GM21619 (cell line): ENCODE data around the gene LRRC55.

ENCODE experiments used
- ATAC-seq: cut with Tn5 transposase; IDR thresholded peaks from one replicate; pipeline ENCODE4 v1.9.1; 2021; ENCODE audit not compliant: unreplicated experiment

The LRRC55 gene, protein sequence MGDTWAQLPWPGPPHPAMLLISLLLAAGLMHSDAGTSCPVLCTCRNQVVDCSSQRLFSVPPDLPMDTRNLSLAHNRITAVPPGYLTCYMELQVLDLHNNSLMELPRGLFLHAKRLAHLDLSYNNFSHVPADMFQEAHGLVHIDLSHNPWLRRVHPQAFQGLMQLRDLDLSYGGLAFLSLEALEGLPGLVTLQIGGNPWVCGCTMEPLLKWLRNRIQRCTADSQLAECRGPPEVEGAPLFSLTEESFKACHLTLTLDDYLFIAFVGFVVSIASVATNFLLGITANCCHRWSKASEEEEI

DNA sequence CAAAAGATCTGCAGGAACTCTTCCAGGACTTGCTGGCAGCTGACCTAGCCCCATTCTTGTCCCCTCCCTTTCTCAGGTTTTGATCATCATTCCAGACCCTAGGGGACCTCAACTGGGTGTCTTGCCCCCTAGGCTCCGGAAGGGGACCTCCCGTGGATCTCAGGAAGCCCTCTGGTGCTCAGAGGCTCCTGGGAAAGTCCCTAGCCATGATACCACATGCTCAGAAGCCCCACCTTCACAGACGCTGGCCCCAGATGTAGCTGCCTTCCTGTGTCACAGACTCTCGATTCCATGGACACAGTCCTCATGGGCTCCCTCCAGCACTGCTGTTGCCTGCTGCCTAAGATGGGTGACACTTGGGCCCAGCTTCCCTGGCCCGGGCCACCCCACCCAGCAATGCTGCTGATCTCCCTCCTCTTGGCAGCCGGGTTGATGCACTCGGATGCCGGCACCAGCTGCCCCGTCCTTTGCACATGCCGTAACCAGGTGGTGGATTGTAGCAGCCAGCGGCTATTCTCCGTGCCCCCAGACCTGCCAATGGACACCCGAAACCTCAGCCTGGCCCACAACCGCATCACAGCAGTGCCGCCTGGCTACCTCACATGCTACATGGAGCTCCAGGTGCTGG is at the start of gene LRRC55:
Gene LRRC55 (plus strand): TSS at position 276 of the 628 bp plus-strand sequence. CDS start 70 bp downstream, at position 346.
- no peak for ATAC-seq

DNA sequence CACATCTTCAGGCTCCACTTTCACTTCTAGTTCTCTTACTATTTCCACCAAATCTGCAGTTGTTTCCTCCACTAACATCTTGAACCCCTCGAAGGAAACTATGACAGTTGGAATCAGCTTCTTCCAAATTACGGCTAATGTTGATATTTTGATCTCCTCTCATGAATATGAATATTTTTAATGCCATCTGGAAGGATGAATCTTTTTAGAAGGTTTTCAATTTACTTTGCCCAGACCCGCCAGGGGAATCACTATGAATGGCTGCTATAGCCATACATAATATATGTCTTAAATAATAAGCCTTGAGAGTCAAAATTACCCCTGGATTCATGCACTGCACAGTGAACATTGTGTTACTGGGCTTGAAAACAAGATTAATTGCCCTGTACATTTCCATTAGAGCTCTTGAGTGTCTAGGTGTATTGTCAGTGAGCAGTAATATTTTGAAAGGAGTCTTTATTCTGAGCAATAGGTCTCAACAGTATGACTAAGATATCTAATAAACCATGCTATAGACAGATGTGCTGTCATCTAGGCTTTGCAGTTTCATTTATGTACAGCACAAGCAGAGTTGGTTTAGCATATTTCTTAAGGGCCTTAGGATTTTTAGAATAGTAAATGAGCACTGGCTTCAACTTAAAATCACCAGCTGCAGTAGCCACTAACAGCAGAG is 48.3 kb upstream of the LRRC55 start:
- no peak for ATAC-seq

DNA sequence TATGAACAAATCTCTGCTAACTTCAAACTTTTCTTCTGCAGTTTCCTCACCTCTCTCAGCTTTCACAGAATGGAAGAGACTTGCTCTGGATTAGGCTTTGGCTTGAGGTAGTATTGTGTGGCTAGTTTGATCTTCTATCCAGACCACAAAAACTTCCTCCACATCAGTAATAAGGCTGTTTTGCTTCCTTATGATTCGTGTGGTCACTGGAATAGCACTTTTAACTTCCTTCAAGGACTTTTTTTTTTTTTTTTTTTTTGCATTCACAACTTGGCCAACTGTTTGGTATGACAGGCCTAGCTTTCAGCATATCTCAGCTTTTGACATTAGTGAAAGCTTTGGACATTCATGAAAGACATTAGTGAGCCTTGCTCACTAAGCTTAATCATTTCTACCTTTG is 47.5 kb upstream of the LRRC55 start:
- ATAC-seq, result no peak

DNA sequence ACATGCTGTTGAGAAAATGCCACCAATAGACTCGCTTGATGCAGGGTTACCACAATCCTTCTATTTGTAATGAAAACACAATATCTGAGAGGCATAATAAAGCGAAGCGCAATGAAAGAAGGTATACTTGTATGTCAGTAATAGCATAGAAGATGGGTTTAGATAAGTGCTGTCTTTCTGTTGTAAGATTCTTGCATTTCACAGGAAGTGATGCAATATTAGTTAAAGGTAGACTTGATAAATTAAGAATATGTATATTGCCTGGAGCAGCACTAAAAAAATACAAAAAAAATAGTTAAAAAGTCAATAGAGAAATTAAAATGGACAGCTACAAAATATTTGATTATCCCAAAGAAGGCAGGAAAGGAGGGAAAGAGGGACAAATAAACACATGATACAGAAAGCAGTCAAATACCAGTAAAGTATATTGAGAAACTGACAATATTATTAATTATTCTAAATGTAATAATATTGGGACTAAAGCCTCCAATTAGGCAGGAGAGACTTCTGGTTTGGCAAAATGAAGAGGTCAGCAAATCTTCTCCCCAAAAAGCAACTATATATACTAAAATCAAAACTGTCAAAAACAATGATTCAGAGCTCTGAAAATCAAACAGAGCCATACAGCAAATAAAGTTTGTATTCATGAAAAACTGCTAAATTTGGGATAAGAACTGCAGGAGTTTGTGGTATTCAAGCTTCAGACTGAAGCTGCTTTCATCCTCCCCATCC is 46.6 kb upstream of the LRRC55 start:
- no peak for ATAC-seq

DNA sequence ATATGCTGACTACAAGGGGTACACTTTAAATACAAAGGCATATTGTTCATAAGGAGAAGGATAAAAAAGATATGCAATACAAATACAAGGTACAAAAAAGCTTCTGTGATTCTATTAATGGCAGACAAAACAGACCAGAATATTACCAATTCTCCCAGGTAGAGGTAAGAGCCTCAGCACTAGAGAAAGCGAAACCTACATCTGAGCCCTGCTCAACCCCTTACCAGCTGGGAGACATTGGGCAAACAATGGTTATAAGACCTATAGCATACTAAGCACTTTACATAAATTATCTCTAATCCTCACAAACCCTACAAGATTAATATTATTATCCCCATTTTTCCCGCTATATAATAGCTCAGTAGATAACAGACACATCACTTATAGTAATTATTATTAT is 41.2 kb upstream of the LRRC55 start:
- ATAC-seq, result no peak

DNA sequence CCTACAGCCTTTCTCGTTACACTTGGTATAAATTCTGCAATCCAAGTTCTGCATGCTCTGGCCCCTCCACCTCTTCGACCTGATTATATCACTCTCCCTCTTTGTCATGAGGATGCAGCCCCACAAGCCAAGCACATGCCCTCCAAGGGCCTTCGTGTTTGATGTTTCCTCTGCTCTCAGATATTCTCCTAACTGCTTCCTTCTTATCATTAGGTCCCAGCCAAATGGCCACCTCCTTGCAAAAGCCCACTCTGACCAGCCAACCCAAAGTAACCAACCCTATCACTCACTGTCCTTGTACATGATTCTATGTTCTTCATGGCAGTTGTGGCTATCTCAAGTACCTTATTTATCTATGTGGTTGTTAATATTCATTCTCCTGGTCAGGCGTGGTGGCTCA is 38.3 kb upstream of the LRRC55 start:
- ATAC-seq, result no peak

DNA sequence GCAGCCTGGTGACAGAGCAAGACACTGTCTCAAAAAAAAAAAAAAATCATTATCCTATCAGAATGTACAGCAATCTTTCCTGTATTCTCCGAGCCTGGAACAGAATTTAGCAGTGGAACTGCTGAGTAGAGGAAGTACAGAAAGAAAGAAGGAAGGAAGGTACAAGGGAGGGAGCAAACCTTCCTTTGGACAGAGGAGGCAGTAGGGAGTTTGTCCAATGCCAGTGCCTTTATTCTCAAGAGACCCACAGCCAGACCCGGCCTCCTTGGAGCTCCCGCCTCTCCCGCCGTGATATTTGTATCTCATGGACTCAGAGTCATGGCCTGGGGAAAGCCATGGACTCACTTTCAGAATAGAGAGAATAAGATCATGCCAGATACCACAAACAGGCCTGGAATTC is 37.7 kb upstream of the LRRC55 start:
- ATAC-seq, result no peak

DNA sequence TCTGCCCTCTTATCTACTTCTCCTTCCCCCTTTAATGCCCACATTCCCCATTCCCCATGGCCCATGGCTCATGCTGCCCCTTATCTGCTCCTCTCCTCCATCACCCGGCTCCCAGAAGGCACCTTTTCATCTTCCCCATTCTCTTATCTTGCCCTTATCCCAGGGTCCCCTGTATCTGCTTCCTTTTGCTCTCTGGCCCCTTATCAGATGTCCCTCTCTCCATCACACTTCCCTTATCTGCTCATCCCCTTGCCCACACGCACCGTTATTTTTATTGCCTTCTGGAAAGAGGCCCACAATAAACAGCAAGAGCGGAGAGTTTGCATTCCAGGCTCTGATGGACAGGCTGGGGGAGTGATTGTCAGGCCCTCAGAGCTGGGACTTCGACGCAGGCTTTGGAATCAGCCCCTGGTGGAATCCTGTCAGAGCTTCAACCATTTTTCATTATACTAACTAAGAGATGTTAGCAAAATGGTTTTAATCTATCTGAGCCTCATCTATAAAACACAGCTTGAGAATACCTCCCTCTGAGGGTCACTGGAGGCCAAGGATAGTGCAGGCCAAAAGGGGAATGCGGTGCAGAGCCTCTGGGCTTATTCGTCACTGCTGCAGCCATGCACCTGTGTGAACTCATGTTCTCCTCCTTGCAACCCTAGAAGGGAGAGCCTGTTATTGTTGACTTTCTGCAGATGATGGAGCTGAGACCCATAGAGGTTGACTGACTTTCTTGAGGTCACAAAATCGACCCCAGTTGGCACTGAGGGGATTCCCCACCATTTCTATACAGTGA is 37.0 kb upstream of the LRRC55 start:
- ATAC-seq, result no peak

DNA sequence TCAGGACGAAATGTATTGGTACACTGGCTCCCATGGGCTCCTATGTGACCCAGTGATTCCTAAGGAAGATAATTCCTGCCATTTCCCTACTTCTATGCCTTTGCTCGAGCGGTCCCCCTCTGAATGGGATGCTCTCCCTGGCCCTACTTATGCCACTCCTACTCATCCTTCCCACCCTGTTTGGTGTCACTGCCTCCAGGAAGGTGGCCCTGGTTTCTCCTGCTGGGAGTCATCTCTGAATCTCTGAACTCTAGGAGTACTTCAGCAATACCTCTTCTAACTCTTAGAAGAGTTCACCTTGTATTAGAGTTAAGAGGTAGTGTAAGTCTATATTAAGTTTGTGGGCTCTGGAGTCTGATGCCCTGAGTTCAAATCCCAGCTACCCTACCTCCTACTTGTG is 35.5 kb upstream of the LRRC55 start:
- ATAC-seq, result no peak

DNA sequence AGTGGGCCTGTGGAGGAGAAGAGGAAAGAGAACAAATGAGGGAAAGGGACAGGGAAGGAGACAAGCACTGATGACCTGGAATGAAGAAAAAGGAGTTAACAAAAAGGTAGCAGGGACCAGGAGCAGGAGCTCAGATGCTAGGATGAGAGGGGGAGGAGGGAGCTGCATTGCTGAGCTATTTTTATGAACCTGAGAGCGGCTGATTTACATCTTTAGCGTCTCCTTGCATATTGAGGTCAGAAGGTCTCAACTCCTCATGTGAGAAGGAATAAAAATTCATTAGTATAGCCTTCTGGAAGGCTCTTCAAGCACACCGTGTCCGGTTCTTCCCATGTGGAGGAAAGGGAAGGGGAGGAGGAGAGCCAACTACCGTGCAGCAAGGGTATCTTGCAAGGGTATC is 33.1 kb upstream of the LRRC55 start:
- no peak for ATAC-seq

DNA sequence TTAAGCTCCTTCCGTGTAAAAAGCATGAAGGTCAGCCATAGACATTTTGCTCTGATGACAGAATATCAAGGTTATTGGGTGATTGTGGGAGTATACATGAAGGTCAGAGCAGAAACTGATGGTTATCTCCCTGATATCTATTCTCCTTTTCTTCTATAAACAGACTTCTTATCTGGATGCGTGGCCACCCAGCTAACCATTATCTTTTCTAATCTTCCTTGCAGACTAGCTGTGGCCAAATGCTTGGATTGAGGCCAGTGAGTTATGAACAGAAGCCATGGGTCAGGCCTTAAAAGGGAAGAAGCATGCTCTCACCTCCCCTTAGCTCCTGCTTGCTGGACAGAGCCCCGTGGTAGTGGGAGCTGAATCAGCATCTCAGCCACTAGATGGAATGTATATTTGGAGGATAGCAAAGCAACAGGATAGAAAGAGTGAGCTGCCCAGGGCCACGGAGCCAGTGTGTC is 31.3 kb upstream of the LRRC55 start:
- ATAC-seq, result no peak

DNA sequence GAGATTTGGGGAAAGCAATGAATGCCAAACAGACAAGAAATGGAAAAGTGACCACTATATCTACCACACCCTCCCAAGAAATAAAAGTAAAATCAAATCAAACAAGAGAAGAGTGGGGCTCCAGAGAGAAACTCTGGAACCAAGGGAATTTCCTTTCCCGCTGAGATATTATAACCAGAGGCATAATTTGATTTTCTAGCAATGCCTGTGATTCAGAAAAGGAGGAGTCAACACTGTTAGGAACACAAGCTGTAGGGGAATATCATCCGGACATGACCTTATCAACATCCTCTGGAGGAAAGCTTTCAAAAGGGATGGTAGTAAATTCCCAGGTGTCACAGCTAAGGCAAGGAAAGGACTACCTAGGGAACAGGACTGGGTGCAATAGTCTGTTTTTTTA is 29.6 kb upstream of the LRRC55 start:
- ATAC-seq, result no peak

DNA sequence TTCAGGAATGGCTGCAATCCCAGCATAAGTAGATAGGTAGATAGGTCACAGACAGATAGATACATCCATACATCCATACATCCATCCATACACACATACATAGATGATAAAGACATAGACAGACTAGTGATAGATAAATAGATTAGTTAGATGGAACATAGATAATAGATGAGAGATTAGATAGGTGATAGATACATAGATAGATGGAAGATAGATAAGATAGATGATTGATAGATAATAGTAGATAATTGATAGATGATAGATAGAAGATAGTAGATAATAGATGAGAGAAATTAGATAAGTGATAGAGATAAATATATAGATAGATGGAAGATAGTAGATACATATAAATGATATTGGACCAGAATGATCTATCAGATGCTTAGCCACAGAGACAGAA is 28.3 kb upstream of the LRRC55 start:
- ATAC-seq, result no peak

DNA sequence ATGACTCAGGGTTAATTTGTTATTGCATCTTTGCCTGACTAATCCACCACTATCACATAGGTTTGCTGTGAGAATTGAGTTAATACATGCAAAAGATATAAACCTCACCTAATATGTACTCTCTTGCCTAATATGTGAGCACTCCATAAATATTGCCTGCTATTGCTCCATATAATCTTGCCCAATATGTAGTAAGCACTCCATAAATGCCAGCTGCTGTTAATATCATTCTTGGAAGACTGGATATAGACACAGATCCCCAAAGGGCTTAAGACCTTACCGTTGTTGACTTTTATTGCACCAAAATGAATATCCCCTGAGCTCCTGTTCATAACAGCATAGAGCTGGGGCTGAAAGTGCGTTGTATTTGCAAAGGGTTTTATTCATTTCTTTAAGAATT is 27.0 kb upstream of the LRRC55 start:
- ATAC-seq, result no peak

DNA sequence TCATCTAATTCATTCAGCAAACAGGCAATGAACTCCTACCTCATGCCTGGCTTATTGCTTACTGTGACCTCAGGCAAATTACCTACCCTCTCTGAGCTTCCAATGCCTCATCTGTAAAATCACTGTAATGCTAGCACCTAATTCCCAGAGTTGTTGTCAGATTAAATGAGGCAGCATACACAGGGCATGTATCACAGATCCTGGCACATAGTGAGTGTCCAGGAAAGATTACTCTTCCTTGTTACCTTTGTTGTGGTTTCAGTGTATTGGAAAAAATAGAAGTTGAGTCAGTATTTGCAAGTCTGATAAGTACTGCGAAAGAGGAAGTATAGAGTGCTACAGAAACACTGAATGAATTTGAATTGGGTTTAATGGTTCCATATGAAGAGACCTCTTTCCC is 26.4 kb upstream of the LRRC55 start:
- ATAC-seq, result no peak

DNA sequence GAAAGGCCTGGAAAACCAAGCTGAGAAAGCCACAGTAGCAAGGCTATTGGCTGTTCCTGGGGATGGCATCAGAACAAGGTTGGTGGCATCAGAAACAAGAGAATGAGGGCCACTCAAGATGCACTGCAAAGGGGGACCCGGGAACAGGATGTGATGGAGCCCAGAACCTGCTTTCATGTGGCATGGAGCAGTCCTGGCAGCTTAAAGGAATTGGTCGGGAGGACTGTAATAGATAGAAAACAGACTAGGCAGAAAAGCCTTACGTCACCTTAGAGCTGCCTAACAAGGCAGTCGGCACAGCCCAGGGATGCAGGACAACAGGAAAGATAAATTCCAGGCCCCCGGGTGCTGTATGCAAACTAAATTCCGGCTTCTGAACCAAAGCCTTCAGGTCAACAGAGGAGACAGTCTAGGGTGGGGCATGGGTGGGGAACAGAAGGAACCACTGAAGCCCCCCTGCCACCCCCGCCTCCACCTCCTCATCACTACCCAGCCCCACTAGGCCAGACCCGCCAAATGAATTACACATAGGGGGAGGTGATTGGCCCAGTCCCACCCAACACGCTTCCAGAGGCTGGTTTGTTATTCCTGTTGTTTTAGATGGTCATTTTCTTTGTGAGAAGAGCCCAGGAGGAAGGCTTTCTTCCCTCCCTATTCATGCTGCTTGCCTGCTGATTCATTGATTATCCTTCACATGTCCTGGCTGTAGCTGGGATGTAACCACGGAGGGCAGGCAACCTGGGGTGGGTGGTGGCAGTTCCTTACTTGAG is 25.7 kb upstream of the LRRC55 start:
- no peak for ATAC-seq

DNA sequence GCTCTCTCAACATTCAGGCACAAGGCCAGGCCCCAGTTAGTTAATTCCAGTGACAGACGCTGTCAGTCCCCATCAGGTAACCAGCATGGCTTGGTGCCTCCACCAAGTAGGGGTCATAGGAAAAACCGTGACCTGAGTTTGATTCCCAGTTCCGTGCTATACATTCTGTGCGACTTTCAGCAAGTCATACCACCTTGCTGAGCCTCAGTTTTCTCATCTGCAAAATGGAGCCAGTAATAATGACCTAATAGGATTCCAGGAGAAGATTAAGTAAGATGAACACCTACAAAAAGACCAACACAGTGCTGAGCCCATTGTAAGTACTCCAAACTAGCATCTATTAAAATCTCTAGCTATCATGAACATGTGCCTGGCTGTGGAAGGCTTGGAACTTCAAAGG is 24.8 kb upstream of the LRRC55 start:
- ATAC-seq, result no peak

DNA sequence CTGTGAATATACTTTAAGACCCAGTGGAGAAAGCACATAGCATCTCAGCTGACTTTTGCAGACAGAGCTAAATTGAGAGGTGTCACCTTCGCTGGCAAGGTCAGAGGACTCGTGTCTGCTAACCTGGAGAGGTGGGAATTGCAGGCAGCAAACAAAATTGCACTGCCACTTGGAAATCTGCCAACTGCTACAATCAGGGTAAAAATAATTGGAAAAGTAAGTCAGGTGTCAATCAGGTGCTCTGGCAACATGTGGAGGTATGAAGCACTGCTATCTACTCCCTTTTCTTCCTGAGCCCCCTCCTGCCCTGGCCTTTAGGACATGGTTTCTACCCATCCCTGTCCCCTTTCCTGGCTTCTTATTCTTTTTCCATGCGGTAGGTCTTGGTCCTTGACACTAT is 24.1 kb upstream of the LRRC55 start:
- ATAC-seq, result no peak

DNA sequence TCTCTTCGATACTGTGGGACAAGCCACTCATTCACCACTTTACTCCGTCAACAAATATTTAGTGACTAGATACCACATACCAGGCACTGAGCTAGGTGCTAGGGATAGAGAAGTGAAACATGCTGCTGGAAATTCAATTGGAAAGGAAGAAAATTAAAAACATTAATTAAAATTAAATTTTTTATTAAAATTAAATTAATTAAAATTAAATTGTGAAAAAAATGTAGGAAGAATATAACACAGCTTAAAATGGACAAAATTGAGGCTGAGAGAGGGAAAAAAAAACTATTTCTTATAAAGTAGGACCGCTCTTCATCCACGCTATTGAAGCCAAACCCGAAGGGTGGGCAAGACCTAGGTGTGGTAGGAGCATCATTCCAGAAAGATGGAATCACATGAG is 23.6 kb upstream of the LRRC55 start:
- no peak for ATAC-seq

DNA sequence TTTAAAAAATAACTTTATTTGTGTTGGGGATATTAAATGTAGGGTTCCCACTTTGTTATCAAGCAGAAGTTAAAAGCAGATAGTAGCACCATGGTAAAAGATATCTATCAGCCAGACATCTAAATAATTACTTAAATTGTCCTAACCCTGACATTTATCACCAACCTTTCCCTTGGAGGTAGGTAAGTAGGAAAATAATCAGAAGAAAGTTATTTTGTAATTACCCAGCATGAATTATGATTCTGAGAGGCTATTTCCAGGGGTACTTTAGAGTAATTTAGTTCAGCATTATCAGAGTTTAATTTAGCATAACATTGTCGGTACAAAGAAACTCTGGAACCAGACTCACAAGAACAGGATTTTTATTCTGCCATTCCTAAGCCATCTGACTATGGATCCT is 23.2 kb upstream of the LRRC55 start:
- no peak for ATAC-seq
